Upper lobe of left lung (tissue), 4 donors: ENCODE results near the gene LDAF1.

Source experiments
- POLR2A ChIP-seq, 4 donors: fragments of 450-650 bp; IDR thresholded peaks; one replicate each; pipeline ENCODE4 v1.5.1; 2016 to 2017; ENCODE audit warnings: antibody characterized with exemption in 4 of 4, mild to moderate bottlenecking in 2 of 4
- POLR2AphosphoS5 ChIP-seq, 2 donors: sonication (generic); formaldehyde crosslinking; IDR thresholded peaks; one replicate each; pipeline ENCODE4 v1.5.1; 2017; ENCODE audit warnings: antibody characterized with exemption in 2 of 2
- TF ChIP-seq, protein P1 (sequence below), 6 experiments: fragments of 450-650 bp in 4 of 6; fragments of 200-600 bp in 2 of 6; sonication (generic) in 2 of 6; IDR thresholded peaks; one replicate each; pipeline ENCODE4 v1.5.1; 2016 to 2019; ENCODE audit warnings: antibody characterized with exemption in 6 of 6

DNA sequence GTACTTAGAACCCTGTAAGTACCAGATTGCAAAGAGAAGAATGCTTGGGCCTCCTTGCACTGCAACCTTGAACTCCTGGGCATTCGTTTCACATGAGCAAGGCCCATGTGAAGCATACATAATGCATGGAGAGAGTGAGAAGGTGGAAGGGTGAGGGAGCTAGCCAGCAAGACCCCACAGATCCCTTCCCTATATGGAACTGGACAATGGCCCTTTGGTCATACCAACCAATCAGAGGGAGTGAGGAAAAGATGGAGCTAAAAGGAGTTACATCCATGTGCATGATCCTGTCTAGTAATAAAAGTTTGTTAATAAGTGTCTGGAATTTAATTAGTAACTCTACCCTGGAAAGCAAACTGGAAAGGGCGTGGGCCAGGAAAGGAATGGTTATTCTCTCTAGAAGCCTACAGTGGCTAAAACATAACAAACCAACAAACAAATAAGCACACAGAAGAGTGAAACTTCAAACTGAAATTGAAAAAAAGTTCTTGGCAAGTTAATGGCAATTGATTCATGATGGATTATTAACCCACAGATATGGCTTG, 37.4 kb upstream of the LDAF1 start:
- TF ChIP-seq, protein P1, sequence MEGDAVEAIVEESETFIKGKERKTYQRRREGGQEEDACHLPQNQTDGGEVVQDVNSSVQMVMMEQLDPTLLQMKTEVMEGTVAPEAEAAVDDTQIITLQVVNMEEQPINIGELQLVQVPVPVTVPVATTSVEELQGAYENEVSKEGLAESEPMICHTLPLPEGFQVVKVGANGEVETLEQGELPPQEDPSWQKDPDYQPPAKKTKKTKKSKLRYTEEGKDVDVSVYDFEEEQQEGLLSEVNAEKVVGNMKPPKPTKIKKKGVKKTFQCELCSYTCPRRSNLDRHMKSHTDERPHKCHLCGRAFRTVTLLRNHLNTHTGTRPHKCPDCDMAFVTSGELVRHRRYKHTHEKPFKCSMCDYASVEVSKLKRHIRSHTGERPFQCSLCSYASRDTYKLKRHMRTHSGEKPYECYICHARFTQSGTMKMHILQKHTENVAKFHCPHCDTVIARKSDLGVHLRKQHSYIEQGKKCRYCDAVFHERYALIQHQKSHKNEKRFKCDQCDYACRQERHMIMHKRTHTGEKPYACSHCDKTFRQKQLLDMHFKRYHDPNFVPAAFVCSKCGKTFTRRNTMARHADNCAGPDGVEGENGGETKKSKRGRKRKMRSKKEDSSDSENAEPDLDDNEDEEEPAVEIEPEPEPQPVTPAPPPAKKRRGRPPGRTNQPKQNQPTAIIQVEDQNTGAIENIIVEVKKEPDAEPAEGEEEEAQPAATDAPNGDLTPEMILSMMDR (IDR thresholded peaks at IDR 0.05) = no peak
- no peak for TF ChIP-seq POLR2A (IDR thresholded peaks at IDR 0.05)
- TF ChIP-seq POLR2AphosphoS5 (IDR thresholded peaks at IDR 0.05) = no peak
